ENCODE results near the gene TCF7L1.

- no peak for TF ChIP-seq POLR2A (IDR thresholded peaks at IDR 0.05; ENCODE audit: extremely low read depth, insufficient read length)
- TF ChIP-seq, protein P1, sequence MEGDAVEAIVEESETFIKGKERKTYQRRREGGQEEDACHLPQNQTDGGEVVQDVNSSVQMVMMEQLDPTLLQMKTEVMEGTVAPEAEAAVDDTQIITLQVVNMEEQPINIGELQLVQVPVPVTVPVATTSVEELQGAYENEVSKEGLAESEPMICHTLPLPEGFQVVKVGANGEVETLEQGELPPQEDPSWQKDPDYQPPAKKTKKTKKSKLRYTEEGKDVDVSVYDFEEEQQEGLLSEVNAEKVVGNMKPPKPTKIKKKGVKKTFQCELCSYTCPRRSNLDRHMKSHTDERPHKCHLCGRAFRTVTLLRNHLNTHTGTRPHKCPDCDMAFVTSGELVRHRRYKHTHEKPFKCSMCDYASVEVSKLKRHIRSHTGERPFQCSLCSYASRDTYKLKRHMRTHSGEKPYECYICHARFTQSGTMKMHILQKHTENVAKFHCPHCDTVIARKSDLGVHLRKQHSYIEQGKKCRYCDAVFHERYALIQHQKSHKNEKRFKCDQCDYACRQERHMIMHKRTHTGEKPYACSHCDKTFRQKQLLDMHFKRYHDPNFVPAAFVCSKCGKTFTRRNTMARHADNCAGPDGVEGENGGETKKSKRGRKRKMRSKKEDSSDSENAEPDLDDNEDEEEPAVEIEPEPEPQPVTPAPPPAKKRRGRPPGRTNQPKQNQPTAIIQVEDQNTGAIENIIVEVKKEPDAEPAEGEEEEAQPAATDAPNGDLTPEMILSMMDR (IDR thresholded peaks at IDR 0.05; ENCODE audit: low read depth, low read length), result no peak
- TF ChIP-seq, protein P2, sequence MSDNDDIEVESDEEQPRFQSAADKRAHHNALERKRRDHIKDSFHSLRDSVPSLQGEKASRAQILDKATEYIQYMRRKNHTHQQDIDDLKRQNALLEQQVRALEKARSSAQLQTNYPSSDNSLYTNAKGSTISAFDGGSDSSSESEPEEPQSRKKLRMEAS (IDR thresholded peaks at IDR 0.05; ENCODE audit: low read depth, low read length), result no peak
These were observed 43.6 kb upstream of the TCF7L1 start for GRCh38 chr2:85089585-85089984.

Data from NB4 (cell line).